SU-DHL-6 (cell line): ENCODE results near the gene CCNQ.

ENCODE experiments used
- H2AFZ ChIP-seq: fragments of 200-600 bp; sonication (generic); 2 replicates; pipeline ENCODE4 v1.6.1; 2014; ENCODE audit warnings: low read depth, mild to moderate bottlenecking, moderate library complexity, mixed read lengths, antibody characterized with exemption, low read length; ENCODE audit not compliant: severe bottlenecking
- H3F3A ChIP-seq: fragments of 200-600 bp; shearing (Covaris generic); 2 replicates; pipeline ENCODE4 v1.6.0; 2016; ENCODE audit warnings: antibody characterized with exemption, mild to moderate bottlenecking; ENCODE audit not compliant: insufficient read depth
- H3K27ac ChIP-seq: fragments of 200-600 bp; sonication (generic); 2 replicates; pipeline ENCODE4 v1.5.1; 2016; ENCODE audit warnings: low read depth, mild to moderate bottlenecking, low read length, moderate library complexity, mixed read lengths
- H3K27me3 ChIP-seq: fragments of 200-600 bp; sonication (generic), shearing (Covaris generic); 2 replicates; pipeline ENCODE4 v1.6.0; 2014; ENCODE audit warnings: mild to moderate bottlenecking, low read length
- H3K36me3 ChIP-seq: fragments of 200-600 bp; sonication (generic); 2 replicates; pipeline ENCODE4 v1.6.1; 2014; ENCODE audit warnings: mild to moderate bottlenecking, low read length, mixed read lengths
- H3K4me2 ChIP-seq: fragments of 300-600, 200-600 bp; shearing (Covaris generic), sonication (generic); 2 replicates; pipeline ENCODE4 v1.6.0; 2014; ENCODE audit warnings: low read length, low read depth, mild to moderate bottlenecking; ENCODE audit not compliant: poor library complexity, severe bottlenecking
- H3K4me3 ChIP-seq: fragments of 200-600 bp; sonication (generic); 2 replicates; pipeline ENCODE4 v1.5.1; 2014; ENCODE audit warnings: antibody characterized with exemption, low read length, mild to moderate bottlenecking, mixed read lengths; ENCODE audit not compliant: insufficient read depth, poor library complexity, severe bottlenecking
- H3K79me2 ChIP-seq: fragments of 200-600 bp; sonication (generic); 2 replicates; pipeline ENCODE4 v1.6.1; 2014; ENCODE audit warnings: mild to moderate bottlenecking, low read length, moderate library complexity; ENCODE audit not compliant: insufficient read depth
- H3K9ac ChIP-seq: fragments of 200-600 bp; sonication (generic); 2 replicates; pipeline ENCODE4 v1.7.0; 2014; ENCODE audit warnings: mild to moderate bottlenecking, low read length
- H3K9me2 ChIP-seq: fragments of 200-600 bp; sonication (generic); replicated peaks from 2 replicates; pipeline ENCODE4 v1.6.1; 2014; ENCODE audit warnings: low read length; ENCODE audit not compliant: insufficient read depth
- H3K9me3 ChIP-seq: fragments of 200-600 bp; sonication (generic); 2 replicates; pipeline ENCODE4 v1.6.1; 2014; ENCODE audit warnings: low read length, mixed read lengths; ENCODE audit not compliant: insufficient read depth
- H4K20me1 ChIP-seq: fragments of 200-600 bp; sonication (generic); 2 replicates; pipeline ENCODE4 v1.6.1; 2014; ENCODE audit warnings: low read depth, mild to moderate bottlenecking, antibody characterized with exemption, low read length, moderate library complexity, mixed read lengths
- CTCF ChIP-seq: fragments of 200-600 bp; sonication (generic); IDR thresholded peaks from one replicate; pipeline ENCODE4 v1.5.1; 2017; ENCODE audit warnings: antibody characterized with exemption, mild to moderate bottlenecking, low read length, moderate library complexity; ENCODE audit not compliant: insufficient read depth, poor library complexity, severe bottlenecking
- EZH2phosphoT487 ChIP-seq: fragments of 200-600 bp; sonication (generic), shearing (Covaris generic); conservative IDR thresholded peaks from 2 replicates; pipeline ENCODE4 v1.6.1; 2018; ENCODE audit warnings: mild to moderate bottlenecking, antibody characterized with exemption, low read length, moderate library complexity, mixed read lengths

The CCNQ gene

DNA sequence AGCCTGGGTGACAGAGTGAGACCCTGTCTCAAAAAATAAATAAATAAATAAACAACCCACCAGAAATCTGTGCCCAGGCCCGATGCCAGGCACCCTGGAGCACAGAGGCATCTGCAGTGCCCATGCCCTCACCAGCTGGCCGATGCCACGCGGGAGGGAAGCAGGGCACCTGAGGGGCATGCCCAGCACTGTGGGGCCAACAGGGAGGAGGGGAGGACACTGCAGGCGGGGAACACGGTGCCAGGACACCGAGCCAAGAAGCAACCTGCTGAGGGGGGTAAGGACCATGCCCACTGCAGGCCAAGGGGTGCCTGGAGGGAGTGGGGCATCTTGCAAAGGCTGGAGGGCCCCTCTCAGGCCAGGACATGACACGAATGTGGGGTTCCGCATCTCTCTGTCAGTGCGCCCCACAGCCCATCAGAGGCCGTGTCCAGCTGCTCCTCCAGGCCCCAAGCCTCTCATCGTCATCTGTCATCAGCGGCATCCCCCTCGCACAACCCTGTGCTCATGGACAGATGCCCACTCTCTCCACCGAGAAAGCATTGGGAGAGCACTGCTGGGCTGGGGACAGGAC, 34.8 kb upstream of the CCNQ start:
- Histone ChIP-seq H3F3A (no peaks in the 10 kb centered on the region), H2AFZ (no peak overlapping the region), H3K27ac (no peak overlapping the region), H3K4me2 (no peak overlapping the region), H3K9ac (no peak overlapping the region), H3K36me3 (no peaks in the 10 kb centered on the region), H3K79me2 (no peaks in the 10 kb centered on the region), H4K20me1 (no peaks in the 10 kb centered on the region), H3K4me3 (no peak overlapping the region), H3K9me2 (no peaks in the 10 kb centered on the region), H3K27me3 (no peaks in the 10 kb centered on the region), H3K9me3 (no peaks in the 10 kb centered on the region)
- TF ChIP-seq EZH2phosphoT487 (no peak), CTCF (no peak)

DNA sequence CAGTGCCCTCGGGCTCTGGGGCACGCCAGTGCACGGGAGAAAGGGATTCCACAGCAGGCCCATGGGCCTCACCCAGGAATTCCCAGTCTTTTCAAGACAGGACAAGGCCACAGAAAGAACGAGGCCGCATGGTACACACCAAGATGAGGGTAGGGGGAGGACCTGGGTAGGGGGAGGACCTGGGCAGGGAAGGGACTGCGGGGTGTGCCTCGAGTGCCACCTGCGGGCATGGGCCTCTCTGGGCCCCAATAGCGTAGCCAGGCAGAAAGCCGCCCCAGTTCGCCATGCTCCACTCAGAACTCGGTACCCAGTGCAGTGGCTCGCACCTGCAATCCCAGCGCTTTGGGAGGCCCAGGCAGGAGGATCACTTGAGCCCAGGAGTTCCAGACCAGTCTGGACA, 34.1 kb upstream of the CCNQ start:
- no peak overlapping the region for H2AFZ ChIP-seq
- no peaks in the 10 kb centered on the region for H3F3A ChIP-seq
- H3K36me3 ChIP-seq = no peaks in the 10 kb centered on the region
- H3K27me3 ChIP-seq = no peaks in the 10 kb centered on the region
- H3K9ac ChIP-seq = no peak overlapping the region
- H3K9me2 ChIP-seq = no peaks in the 10 kb centered on the region
- TF ChIP-seq CTCF (no peak), EZH2phosphoT487 (no peak)
- no peak overlapping the region for H3K27ac ChIP-seq
- no peak overlapping the region for H3K4me2 ChIP-seq
- no peaks in the 10 kb centered on the region for H3K9me3 ChIP-seq
- no peak overlapping the region for H3K4me3 ChIP-seq
- H4K20me1 ChIP-seq = no peaks in the 10 kb centered on the region
- H3K79me2 ChIP-seq = no peaks in the 10 kb centered on the region

DNA sequence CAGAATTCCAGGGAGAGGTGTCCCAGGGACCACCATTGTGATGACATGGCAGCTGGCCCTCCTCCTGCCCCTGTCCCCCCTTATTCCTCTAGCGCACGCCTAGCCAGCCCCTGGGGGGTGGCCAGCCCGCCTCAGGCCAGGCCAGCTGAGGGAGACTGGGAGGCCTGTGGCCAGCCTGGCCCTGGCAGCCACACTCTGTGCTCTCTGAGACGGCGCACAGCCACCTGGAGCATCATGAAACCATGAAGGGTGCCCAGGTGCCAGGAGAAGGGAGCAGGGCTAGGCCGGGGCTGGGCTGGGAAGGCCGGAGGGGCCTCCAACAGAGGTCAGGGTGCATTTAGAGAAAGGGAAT, 33.6 kb upstream of the CCNQ start:
- Histone ChIP-seq H3K36me3 (no peaks in the 10 kb centered on the region), H3K27ac (no peak overlapping the region), H3K27me3 (no peaks in the 10 kb centered on the region), H3K9me2 (no peaks in the 10 kb centered on the region), H2AFZ (no peak overlapping the region), H3K4me3 (no peak overlapping the region), H3K9me3 (no peaks in the 10 kb centered on the region), H3F3A (no peaks in the 10 kb centered on the region), H3K9ac (no peak overlapping the region), H3K79me2 (no peaks in the 10 kb centered on the region), H3K4me2 (no peak overlapping the region), H4K20me1 (no peaks in the 10 kb centered on the region)
- no peak for TF ChIP-seq EZH2phosphoT487
- no peak for TF ChIP-seq CTCF
